GM18907 (cell line): ENCODE results near the gene OGT.
A peak's percentile ranks its signal among the peaks of the same experiment; 100 is the strongest.
"Not testable (repeated sequence)": the region's sequence is repeated elsewhere in the genome, so short reads cannot be mapped to it uniquely, and the experiment has no call there.

Experiments
- ATAC-seq: cut with Tn5 transposase; IDR thresholded peaks from one replicate; pipeline ENCODE4 v1.9.1; 2021; ENCODE audit warnings: mild to moderate bottlenecking, moderate library complexity; ENCODE audit not compliant: unreplicated experiment

The OGT gene

GRCh38 chrX:71537743-71538142 is 4.8 kb downstream of the OGT start:
- no peak for ATAC-seq

GRCh38 chrX:71540801-71541200 is 7.9 kb downstream of the OGT start:
- ATAC-seq = peak; percentile 12

- ATAC-seq = peak; percentile 76
Measured at GRCh38 chrX:71541210-71542022, 8.5 kb downstream of the OGT start.

GRCh38 chrX:71542411-71542810 is 9.5 kb downstream of the OGT start:
- ATAC-seq = no peak

GRCh38 chrX:71542825-71543224 is 9.9 kb downstream of the OGT start:
- ATAC-seq = no peak

- ATAC-seq = no peak
Measured at GRCh38 chrX:71543316-71543715, 10.4 kb downstream of the OGT start.

GRCh38 chrX:71545364-71545763 is 12.5 kb downstream of the OGT start:
- no peak for ATAC-seq

GRCh38 chrX:71546879-71547278 is 14.0 kb downstream of the OGT start:
- ATAC-seq = no peak

- ATAC-seq = no peak
Measured at GRCh38 chrX:71547339-71547738, 14.4 kb downstream of the OGT start.

GRCh38 chrX:71549986-71550385 is 17.1 kb downstream of the OGT start:
- ATAC-seq = no peak

GRCh38 chrX:71550578-71550977 is 17.7 kb downstream of the OGT start:
- no peak for ATAC-seq

- no peak for ATAC-seq
Measured at GRCh38 chrX:71556036-71556435, 23.1 kb downstream of the OGT start.

- no peak for ATAC-seq
Measured at GRCh38 chrX:71558920-71559319, 26.0 kb downstream of the OGT start.

GRCh38 chrX:71559773-71560172 is 26.9 kb downstream of the OGT start:
- ATAC-seq = not testable (repeated sequence)

- no peak for ATAC-seq
Measured at GRCh38 chrX:71563921-71564320, 31.0 kb downstream of the OGT start.

- no peak for ATAC-seq
Measured at GRCh38 chrX:71565474-71566041, 32.7 kb downstream of the OGT start.

GRCh38 chrX:71571390-71571789 is 38.5 kb downstream of the OGT start:
- not testable (repeated sequence) for ATAC-seq

GRCh38 chrX:71573590-71573989 is 40.7 kb downstream of the OGT start:
- no peak for ATAC-seq

- no peak for ATAC-seq
Measured at GRCh38 chrX:71577682-71578081, 44.8 kb downstream of the OGT start.

GRCh38 chrX:71578253-71579135 is 45.6 kb downstream of the OGT start, which contains the start of gene GCNA:
Gene GCNA, plus strand, starts transcription at chrX:71578437. Its CDS starts 2,385 bp downstream, at chrX:71580822.
- ATAC-seq = no peak
